ENCODE data around the gene RNF212.

Gene RNF212

GRCh38 chr4:1036095-1036494, 77.3 kb downstream of the RNF212 start:
- ATAC-seq = no peak
- TF ChIP-seq CSDC2 (CRISPR knock-in tag; IDR thresholded peaks at IDR 0.05) = no peak
- TF ChIP-seq SNAI2 (CRISPR knock-in tag; IDR thresholded peaks at IDR 0.05) = no peak
- no peak for TF ChIP-seq TCF4 (CRISPR knock-in tag; IDR thresholded peaks at IDR 0.05; ENCODE audit: borderline replicate concordance)
- TF ChIP-seq RARB (CRISPR knock-in tag; IDR thresholded peaks at IDR 0.05) = no peak
- no peak for TF ChIP-seq TSHZ2 (CRISPR knock-in tag; IDR thresholded peaks at IDR 0.05)
- TF ChIP-seq CSRNP3 (CRISPR knock-in tag; IDR thresholded peaks at IDR 0.05) = no peak
- TF ChIP-seq ISL1 (CRISPR knock-in tag; IDR thresholded peaks at IDR 0.05) = no peak
- TF ChIP-seq POU6F1 (CRISPR knock-in tag; IDR thresholded peaks at IDR 0.05; ENCODE audit: borderline replicate concordance, low read depth) = no peak
- TF ChIP-seq ZNF565 (CRISPR knock-in tag; conservative IDR thresholded peaks at IDR 0.05; ENCODE audit: low read depth) = no peak
- no peak for TF ChIP-seq OSR1 (CRISPR knock-in tag; IDR thresholded peaks at IDR 0.05)
- no peak for TF ChIP-seq ESRRG (CRISPR knock-in tag; IDR thresholded peaks at IDR 0.05)
- TF ChIP-seq BACH2 (CRISPR knock-in tag; IDR thresholded peaks at IDR 0.05; ENCODE audit: borderline replicate concordance) = no peak
- no peak for TF ChIP-seq ZFP30 (CRISPR knock-in tag; IDR thresholded peaks at IDR 0.05)
- TF ChIP-seq PATZ1 (CRISPR knock-in tag; IDR thresholded peaks at IDR 0.05; ENCODE audit: borderline replicate concordance) = no peak
- no peak for TF ChIP-seq PPARA (CRISPR knock-in tag; IDR thresholded peaks at IDR 0.05; ENCODE audit: borderline replicate concordance)
- no peak for TF ChIP-seq ZNF70 (CRISPR knock-in tag; IDR thresholded peaks at IDR 0.05)
- TF ChIP-seq CREB5 (CRISPR knock-in tag; IDR thresholded peaks at IDR 0.05; ENCODE audit: low read depth) = no peak
- TF ChIP-seq ZC3H10 (CRISPR knock-in tag; IDR thresholded peaks at IDR 0.05) = no peak
- no peak for TF ChIP-seq TOX (CRISPR knock-in tag; IDR thresholded peaks at IDR 0.05; ENCODE audit: borderline replicate concordance)
- TF ChIP-seq ARNTL (CRISPR knock-in tag; IDR thresholded peaks at IDR 0.05; ENCODE audit: borderline replicate concordance, low read depth) = no peak

GRCh38 chr4:1035510-1035909, 77.9 kb downstream of the RNF212 start:
- TF ChIP-seq PPARA (CRISPR knock-in tag; IDR thresholded peaks at IDR 0.05; ENCODE audit: borderline replicate concordance) (no peak), GLIS3 (CRISPR knock-in tag; IDR thresholded peaks at IDR 0.05) (no peak), CREB5 (CRISPR knock-in tag; IDR thresholded peaks at IDR 0.05; ENCODE audit: low read depth) (no peak), CSRNP3 (CRISPR knock-in tag; IDR thresholded peaks at IDR 0.05) (no peak)
- ATAC-seq = no peak
